NB4 (cell line): Measurements from ENCODE around the gene FAM83F.

Experiments
- DNase-seq: peaks from one replicate; pipeline ENCODE4 v3.0.0; 2010; ENCODE audit warnings: low read depth
- H3K4me3 ChIP-seq: one replicate; pipeline ENCODE4 v1.5.1; 2011; ENCODE audit warnings: mild to moderate bottlenecking, low read depth, low read length, moderate library complexity
- MYC ChIP-seq: IDR thresholded peaks from 2 replicates; pipeline ENCODE4 v1.6.1; 2011; ENCODE audit warnings: low read depth, low read length
- POLR2A ChIP-seq: IDR thresholded peaks from 2 replicates; pipeline ENCODE4 v1.6.1; 2011; ENCODE audit warnings: mild to moderate bottlenecking; ENCODE audit not compliant: insufficient read length; ENCODE audit errors: extremely low read depth
- TF ChIP-seq, protein P1 (sequence below): IDR thresholded peaks from 2 replicates; pipeline ENCODE4 v1.6.1; 2011; ENCODE audit warnings: low read depth, low read length
- TF ChIP-seq, protein P2 (sequence below): IDR thresholded peaks from one replicate; pipeline ENCODE4 v1.5.1; 2012; ENCODE audit warnings: low read depth, low read length

Gene FAM83F

DNA sequence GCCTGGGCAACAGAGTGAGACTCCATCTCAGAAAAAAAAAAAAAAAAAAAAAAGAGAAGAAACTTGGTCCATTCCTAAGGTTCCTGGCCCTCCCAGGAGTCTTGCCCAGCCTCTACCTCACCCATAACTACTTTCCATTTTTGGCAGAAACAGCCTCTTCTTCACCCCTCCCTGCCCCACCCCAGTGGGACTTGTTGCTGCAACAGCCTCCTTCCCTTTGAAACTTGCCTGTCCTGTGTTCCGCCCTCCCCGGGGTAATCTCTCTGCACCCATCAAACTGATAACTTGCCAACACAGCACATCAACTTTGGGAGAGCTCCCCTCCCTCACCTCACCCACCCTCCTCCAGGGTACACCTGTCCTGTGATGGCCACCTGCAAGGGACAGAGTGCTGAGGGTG, 10.0 kb upstream of the FAM83F start:
- TF ChIP-seq, protein P1, sequence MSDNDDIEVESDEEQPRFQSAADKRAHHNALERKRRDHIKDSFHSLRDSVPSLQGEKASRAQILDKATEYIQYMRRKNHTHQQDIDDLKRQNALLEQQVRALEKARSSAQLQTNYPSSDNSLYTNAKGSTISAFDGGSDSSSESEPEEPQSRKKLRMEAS: no peak
- TF ChIP-seq, protein P2, sequence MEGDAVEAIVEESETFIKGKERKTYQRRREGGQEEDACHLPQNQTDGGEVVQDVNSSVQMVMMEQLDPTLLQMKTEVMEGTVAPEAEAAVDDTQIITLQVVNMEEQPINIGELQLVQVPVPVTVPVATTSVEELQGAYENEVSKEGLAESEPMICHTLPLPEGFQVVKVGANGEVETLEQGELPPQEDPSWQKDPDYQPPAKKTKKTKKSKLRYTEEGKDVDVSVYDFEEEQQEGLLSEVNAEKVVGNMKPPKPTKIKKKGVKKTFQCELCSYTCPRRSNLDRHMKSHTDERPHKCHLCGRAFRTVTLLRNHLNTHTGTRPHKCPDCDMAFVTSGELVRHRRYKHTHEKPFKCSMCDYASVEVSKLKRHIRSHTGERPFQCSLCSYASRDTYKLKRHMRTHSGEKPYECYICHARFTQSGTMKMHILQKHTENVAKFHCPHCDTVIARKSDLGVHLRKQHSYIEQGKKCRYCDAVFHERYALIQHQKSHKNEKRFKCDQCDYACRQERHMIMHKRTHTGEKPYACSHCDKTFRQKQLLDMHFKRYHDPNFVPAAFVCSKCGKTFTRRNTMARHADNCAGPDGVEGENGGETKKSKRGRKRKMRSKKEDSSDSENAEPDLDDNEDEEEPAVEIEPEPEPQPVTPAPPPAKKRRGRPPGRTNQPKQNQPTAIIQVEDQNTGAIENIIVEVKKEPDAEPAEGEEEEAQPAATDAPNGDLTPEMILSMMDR: no peak
- TF ChIP-seq MYC (no peak), POLR2A (no peak)
- no peak for DNase-seq
- no peak overlapping the region for H3K4me3 ChIP-seq

DNA sequence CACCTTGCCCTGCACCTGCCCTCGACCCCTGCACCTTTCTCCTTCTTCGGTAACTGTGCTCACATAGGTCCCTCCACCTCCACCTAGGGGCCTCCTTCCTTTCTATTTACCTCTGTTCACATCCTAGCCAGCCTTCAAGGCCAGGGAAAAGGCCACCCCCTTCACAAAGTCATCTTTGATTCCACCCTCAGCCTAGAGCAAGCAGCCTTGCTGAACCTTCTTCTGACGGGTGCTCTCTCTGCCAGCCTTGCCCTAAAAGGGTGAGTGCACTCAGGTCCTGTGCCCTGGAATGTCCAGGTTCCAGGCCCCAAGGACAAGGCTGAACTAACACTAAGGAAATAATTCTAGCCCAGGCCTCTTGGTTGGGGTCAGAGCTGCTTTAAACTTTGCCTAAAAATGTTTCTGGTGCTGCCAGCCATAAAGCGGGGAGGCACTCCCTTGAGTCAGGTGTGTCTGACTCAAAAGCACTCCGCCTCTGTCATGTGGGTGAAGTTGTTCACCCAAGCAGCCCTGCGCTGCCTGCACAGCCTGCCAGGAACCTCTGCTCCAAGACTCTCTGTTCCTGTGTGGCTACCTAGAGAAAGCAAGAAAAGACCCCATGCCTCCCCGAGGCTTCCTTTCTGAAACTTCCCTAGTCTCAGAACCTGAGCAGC, 9.2 kb upstream of the FAM83F start:
- no peak overlapping the region for H3K4me3 ChIP-seq
- TF ChIP-seq, protein P2: no peak
- TF ChIP-seq, protein P1: no peak
- no peak for TF ChIP-seq MYC
- no peak for TF ChIP-seq POLR2A
- no peak for DNase-seq

DNA sequence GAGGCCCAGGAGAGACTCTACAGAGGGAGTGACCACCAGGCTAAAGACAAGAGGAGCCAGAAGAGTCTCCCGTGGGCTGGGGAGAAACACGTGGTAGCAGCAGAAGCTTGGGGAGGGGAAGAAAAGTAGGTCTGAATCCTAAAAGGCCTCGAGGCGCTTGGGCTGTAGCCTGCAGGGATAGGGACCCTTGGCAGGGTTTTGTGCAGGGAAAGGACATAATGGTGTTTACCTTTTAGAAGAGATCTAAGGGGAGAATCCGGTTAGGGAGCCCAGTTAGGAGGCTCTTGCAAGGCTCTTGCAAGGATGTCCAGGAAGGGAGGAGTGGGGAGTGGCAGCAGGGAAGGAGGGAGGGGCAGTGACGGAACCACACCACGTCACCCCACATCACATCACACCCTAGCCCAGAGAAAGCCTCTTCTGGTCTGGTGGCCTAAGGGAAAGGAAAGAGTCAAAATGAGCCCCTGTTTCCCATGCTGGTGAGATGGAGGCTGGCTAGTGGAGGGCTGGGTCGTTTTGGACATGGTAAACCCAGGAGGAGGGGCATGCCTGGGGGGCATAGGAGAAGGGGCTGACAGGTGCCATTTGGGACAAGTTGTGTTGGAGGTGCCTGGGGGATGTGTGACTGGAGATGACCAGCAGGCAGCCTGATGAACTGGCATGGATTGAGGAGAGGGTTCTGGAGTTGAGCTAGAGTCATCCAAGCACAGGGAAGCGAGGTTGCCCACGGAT, 6.2 kb upstream of the FAM83F start:
- TF ChIP-seq, protein P2: no peak
- TF ChIP-seq POLR2A: no peak
- no peak for TF ChIP-seq MYC
- TF ChIP-seq, protein P1: no peak
- no peak overlapping the region for H3K4me3 ChIP-seq
- no peak for DNase-seq

DNA sequence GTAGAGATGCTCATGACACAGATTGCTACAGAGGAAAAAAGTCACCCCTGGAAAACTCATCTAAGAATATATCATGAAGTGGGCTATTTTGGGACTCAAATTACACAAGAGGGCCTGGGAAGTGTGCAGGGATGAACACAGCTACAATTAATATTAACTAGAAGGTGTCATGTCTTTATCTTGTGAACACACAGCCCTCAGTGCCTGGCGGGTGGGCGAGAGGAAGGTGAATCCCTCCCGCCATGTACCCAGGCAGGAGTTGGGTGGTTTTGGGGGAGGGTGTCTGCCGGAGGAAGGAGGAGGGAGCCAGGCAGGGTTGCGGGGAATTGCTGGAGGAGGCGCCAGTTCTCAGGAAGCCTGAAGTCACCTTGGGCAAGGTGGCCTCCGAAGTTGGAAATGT, 5.1 kb upstream of the FAM83F start:
- no peak for TF ChIP-seq POLR2A
- TF ChIP-seq, protein P2: no peak
- no peak for TF ChIP-seq MYC
- TF ChIP-seq, protein P1: no peak
- no peak for DNase-seq

DNA sequence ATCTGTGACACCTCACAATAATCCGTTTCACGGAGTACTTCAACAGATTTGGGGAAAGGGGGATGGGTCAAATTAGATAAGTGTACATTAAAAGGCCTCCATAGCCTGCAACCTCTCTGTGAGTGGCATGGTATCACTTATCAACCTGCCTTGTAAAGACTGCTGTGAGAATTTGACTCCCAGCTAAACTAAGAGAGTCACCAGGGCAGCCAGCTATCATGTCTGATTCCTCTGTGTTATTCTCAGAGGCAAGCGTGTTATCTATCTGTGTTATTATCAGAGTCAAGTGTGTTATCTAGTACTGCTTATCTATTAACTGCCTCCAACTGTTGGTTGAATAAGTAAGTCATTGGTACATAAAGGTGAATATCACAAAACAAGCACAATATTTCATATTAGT, 4.1 kb upstream of the FAM83F start:
- no peak for TF ChIP-seq MYC
- TF ChIP-seq, protein P2: no peak
- TF ChIP-seq, protein P1: no peak
- no peak overlapping the region for H3K4me3 ChIP-seq
- DNase-seq: no peak

More for the DNA sequence above, 5.1 kb upstream of the FAM83F start:
- H3K4me3 ChIP-seq: no peak overlapping the region
